Panc1 (cell line): ENCODE results near the gene PCLO. TPM values are rescaled to one million over a fixed set of nuclear protein-coding genes. Genes with fewer than 3 reads are reported as not detected.
"Not testable (repeated sequence)": the region's sequence is repeated elsewhere in the genome, so short reads cannot be mapped to it uniquely, and the experiment has no call there.

ENCODE experiments used
- ATAC-seq: fragments of 200-7000 bp; cut with Tn5 transposase; 2 replicates; pipeline ENCODE4 v1.9.1; 2020; ENCODE audit warnings: mild to moderate bottlenecking, moderate library complexity
- BruUV-seq: library from RNA; stranded (reverse); fragments of 400-500 nt; replicated peaks from 2 replicates; lab custom pipeline; 2021; lab: Mats Ljungman, UMichigan
- CTCF ChIA-PET: fragments of 300-600 bp; sonication (Branson Sonifier 250); formaldehyde crosslinking; loops from one replicate; lab custom pipeline; 2022; ENCODE audit warnings: antibody characterized with exemption; lab: Charles Lee
- POLR2A ChIA-PET: fragments of 300-600 bp; sonication (Branson Sonifier 250); formaldehyde crosslinking; loops from one replicate; lab custom pipeline; 2022; ENCODE audit warnings: antibody characterized with exemption; lab: Charles Lee
- DNase-seq: peaks from one replicate; pipeline ENCODE4 v3.0.0-alpha.2; 2010; ENCODE audit warnings: low read depth, low spot score
- H3K27ac ChIP-seq: 2 replicates; pipeline ENCODE4 v1.5.1; 2011; ENCODE audit warnings: mild to moderate bottlenecking, low read length, inconsistent platforms
- H3K27me3 ChIP-seq: fragments of 200-500 bp; sonication (Bioruptor generic); 2 replicates; pipeline ENCODE4 v1.6.0; 2014; ENCODE audit warnings: low read length, inconsistent platforms; ENCODE audit not compliant: control insufficient read depth, insufficient read depth
- H3K36me3 ChIP-seq: fragments of 200-500 bp; sonication (Bioruptor generic); 2 replicates; pipeline ENCODE4 v1.5.1; 2014; ENCODE audit warnings: inconsistent platforms, mild to moderate bottlenecking, low read length, moderate library complexity; ENCODE audit not compliant: control insufficient read depth, insufficient read depth
- H3K4me1 ChIP-seq: 2 replicates; pipeline ENCODE4 v1.5.1; 2011; ENCODE audit warnings: inconsistent platforms, mild to moderate bottlenecking, low read length, moderate library complexity; ENCODE audit not compliant: control insufficient read depth, insufficient read depth
- H3K4me3 ChIP-seq, 2 experiments: 2 replicates each; pipeline ENCODE4 v1.5.1; 2011 to 2012; ENCODE audit warnings: low read depth in 2 of 2, low read length in 2 of 2, mild to moderate bottlenecking in 2 of 2, inconsistent platforms in 1 of 2, moderate library complexity in 1 of 2
- H3K9me3 ChIP-seq: fragments of 200-500 bp; sonication (Bioruptor generic); 2 replicates; pipeline ENCODE4 v1.5.1; 2014; ENCODE audit warnings: low read depth, mild to moderate bottlenecking, inconsistent platforms, low read length, moderate library complexity; ENCODE audit not compliant: control insufficient read depth, insufficient read depth
- CTCF ChIP-seq: fragments of 450-650 bp; IDR thresholded peaks from 2 replicates; pipeline ENCODE4 v1.5.1; 2017; ENCODE audit warnings: mild to moderate bottlenecking
- POLR2AphosphoS5 ChIP-seq: IDR thresholded peaks from 2 replicates; pipeline ENCODE4 v1.6.1; 2012; ENCODE audit warnings: mild to moderate bottlenecking, low read depth, low read length, moderate library complexity
- SIN3A ChIP-seq: IDR thresholded peaks from 2 replicates; pipeline ENCODE4 v1.6.1; 2012; ENCODE audit warnings: low read depth, mild to moderate bottlenecking, low read length, moderate library complexity, borderline replicate concordance; ENCODE audit not compliant: insufficient read depth
- TCF7L2 ChIP-seq: IDR thresholded peaks from 2 replicates; pipeline ENCODE4 v1.6.1; 2011; ENCODE audit warnings: mild to moderate bottlenecking, low read depth, low read length, inconsistent platforms
- in situ Hi-C: cut with HindIII; loops from 2 replicates; pipeline ENCODE4 v1.10.0; 2016; ENCODE audit warnings: low sequenced_read_pairs, low pct_unique_long_range_greater_than_20kb
- intact Hi-C: fragments of 100-400 bp; cut with micrococcal nuclease; formaldehyde crosslinking; loops from one replicate; pipeline ENCODE4 v1.10.0; 2022; ENCODE audit not compliant: unreplicated experiment
- total RNA-seq: library from RNA; stranded (reverse); gene quantifications from one replicate; pipeline ENCODE4 v1.2.1, GENCODE V29; 2021; ENCODE audit not compliant: unreplicated experiment
- TF ChIP-seq, protein P1 (sequence below), 2 experiments: IDR thresholded peaks; 2 replicates each; pipeline ENCODE4 v1.6.1; 2011 to 2012; ENCODE audit warnings: low read depth in 2 of 2, control low read depth in 1 of 2, low read length in 1 of 2, mild to moderate bottlenecking in 1 of 2, moderate library complexity in 1 of 2; ENCODE audit not compliant: insufficient read depth in 1 of 2

The PCLO gene
- total RNA-seq, 1 experiment from 2014 or later: 1.1 TPM

GRCh38 chr7:82904871-82905270 is 257.8 kb downstream of the PCLO start:
- in situ Hi-C loops: no loop called here
- no peaks in the 10 kb centered on the region for H3K27me3 ChIP-seq
- CTCF ChIA-PET: no interaction called here
- H3K9me3 ChIP-seq: no peaks in the 10 kb centered on the region
- H3K4me3 ChIP-seq: no peak overlapping the region
- no peak overlapping the region for H3K27ac ChIP-seq
- DNase-seq: no peak
- no peak for TF ChIP-seq SIN3A
- no peaks in the 10 kb centered on the region for H3K4me1 ChIP-seq
- POLR2A ChIA-PET: no interaction called here
- no peaks in the 10 kb centered on the region for H3K36me3 ChIP-seq
- intact Hi-C loops: no loop called here
- BruUV-seq: no TSS peak
- no peak for ATAC-seq

DNA sequence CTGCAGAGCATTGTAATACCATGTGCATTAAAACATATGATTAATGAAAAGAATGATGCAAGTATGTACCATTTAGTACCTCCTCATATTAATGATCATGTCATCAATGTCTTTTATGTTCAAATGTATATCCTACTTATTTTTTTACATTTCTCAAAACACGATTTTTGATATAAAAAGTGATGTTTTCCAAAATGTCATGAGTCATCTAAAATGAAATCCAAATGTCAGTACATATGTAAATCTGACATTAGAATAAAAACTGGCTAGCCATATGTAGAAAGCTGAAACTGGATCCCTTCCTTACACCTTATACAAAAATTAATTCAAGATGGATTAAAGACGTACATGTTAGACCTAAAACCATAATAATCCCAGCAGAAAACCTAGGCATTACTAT is 261.6 kb downstream of the PCLO start:
- BruUV-seq, CTCF ChIA-PET, ATAC-seq, H3K4me3 ChIP-seq, H3K27ac ChIP-seq, H3K36me3 ChIP-seq, intact Hi-C loops, H3K27me3 ChIP-seq, H3K9me3 ChIP-seq, H3K4me1 ChIP-seq, DNase-seq, in situ Hi-C loops, POLR2A ChIA-PET: not testable (repeated sequence)

GRCh38 chr7:82897500-82897899 is 265.2 kb downstream of the PCLO start:
- in situ Hi-C loops: no loop called here
- no peak for ATAC-seq
- TF ChIP-seq, protein P1, sequence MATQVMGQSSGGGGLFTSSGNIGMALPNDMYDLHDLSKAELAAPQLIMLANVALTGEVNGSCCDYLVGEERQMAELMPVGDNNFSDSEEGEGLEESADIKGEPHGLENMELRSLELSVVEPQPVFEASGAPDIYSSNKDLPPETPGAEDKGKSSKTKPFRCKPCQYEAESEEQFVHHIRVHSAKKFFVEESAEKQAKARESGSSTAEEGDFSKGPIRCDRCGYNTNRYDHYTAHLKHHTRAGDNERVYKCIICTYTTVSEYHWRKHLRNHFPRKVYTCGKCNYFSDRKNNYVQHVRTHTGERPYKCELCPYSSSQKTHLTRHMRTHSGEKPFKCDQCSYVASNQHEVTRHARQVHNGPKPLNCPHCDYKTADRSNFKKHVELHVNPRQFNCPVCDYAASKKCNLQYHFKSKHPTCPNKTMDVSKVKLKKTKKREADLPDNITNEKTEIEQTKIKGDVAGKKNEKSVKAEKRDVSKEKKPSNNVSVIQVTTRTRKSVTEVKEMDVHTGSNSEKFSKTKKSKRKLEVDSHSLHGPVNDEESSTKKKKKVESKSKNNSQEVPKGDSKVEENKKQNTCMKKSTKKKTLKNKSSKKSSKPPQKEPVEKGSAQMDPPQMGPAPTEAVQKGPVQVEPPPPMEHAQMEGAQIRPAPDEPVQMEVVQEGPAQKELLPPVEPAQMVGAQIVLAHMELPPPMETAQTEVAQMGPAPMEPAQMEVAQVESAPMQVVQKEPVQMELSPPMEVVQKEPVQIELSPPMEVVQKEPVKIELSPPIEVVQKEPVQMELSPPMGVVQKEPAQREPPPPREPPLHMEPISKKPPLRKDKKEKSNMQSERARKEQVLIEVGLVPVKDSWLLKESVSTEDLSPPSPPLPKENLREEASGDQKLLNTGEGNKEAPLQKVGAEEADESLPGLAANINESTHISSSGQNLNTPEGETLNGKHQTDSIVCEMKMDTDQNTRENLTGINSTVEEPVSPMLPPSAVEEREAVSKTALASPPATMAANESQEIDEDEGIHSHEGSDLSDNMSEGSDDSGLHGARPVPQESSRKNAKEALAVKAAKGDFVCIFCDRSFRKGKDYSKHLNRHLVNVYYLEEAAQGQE (IDR thresholded peaks at IDR 0.05; ENCODE audit: insufficient read depth in 1 of 2, low read depth in 2 of 2, low read length in 1 of 2): no peak
- TF ChIP-seq POLR2AphosphoS5 (no peak), SIN3A (no peak), CTCF (no peak), TCF7L2 (no peak)
- Histone ChIP-seq H3K27ac (no peak overlapping the region), H3K27me3 (no peaks in the 10 kb centered on the region), H3K4me1 (no peaks in the 10 kb centered on the region), H3K36me3 (no peaks in the 10 kb centered on the region), H3K9me3 (no peaks in the 10 kb centered on the region), H3K4me3 (no peak overlapping the region)
- intact Hi-C loops: no loop called here
- no TSS peak for BruUV-seq
- no peak for DNase-seq
- CTCF ChIA-PET: no interaction called here
- POLR2A ChIA-PET: no interaction called here

GRCh38 chr7:82894341-82894740 is 268.3 kb downstream of the PCLO start:
- intact Hi-C loops, DNase-seq, H3K4me1 ChIP-seq, H3K36me3 ChIP-seq, H3K27me3 ChIP-seq, in situ Hi-C loops, H3K27ac ChIP-seq, POLR2A ChIA-PET, H3K4me3 ChIP-seq, CTCF ChIA-PET, H3K9me3 ChIP-seq, ATAC-seq, BruUV-seq: not testable (repeated sequence)
